Smooth muscle cell of bladder (primary cell): ENCODE results near the gene ESR1. TPM values are rescaled to one million over a fixed set of nuclear protein-coding genes. Genes with fewer than 3 reads are reported as not detected.

Experiments
- total RNA-seq: library from RNA; depleted of rRNA; stranded (reverse); fragments of >200 nt; gene quantifications from 2 replicates; pipeline ENCODE4 v1.2.3, GENCODE V29; 2014

Gene ESR1
- 0.71 and 0.92 TPM in 2 replicates for total RNA-seq

GRCh38 chr6:151807513-151808370, at the start of gene ESR1:
TSS of gene ESR1 (plus strand) at chr6:151807682. CDS start at chr6:151807913, 231 bp downstream.

